ENCODE data around the gene STAM. TPM values are rescaled to one million over a fixed set of nuclear protein-coding genes. Genes with fewer than 3 reads are reported as not detected.

The STAM gene
- total RNA-seq, 4 donors from 2014 or later, result 13.2 to 21.4 (median 17.9) TPM

DNA sequence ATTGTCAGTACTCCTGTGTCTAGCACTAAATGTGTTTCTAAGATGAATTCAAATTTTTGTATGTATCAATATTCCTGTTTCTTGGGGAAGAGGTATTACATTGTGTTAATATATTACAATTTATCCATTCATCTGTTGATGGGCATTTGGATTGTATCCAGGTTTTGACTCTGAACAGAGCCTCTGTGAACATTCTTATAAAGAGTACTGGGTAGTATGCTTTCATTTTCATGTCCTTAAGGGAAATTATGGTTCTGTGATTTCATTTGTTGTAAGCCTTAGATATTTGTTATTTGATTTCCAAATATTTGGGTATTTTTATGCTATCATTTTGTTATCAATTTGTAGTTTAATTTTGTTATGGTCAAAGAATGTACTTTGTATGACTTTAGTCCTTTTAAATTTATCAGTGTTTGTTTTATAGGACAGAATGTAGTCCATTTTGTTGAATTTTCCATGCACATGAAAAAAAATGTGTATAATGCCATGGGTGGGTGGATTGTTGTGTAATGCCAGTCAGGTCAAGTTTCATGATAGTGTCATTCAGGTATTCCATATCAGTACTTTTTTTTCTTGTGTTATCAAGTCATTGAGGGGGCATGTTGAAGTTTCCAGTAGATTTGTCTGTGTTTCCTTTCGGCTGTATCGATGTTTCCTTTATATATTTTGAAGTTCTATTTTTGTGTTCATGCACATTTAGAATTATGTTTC lies 38.4 kb downstream of the STAM start:
- intact Hi-C loops (cut with DNase I; ENCODE audit: low total_unique reads), result no loop called here
- TF ChIP-seq, protein P1, sequence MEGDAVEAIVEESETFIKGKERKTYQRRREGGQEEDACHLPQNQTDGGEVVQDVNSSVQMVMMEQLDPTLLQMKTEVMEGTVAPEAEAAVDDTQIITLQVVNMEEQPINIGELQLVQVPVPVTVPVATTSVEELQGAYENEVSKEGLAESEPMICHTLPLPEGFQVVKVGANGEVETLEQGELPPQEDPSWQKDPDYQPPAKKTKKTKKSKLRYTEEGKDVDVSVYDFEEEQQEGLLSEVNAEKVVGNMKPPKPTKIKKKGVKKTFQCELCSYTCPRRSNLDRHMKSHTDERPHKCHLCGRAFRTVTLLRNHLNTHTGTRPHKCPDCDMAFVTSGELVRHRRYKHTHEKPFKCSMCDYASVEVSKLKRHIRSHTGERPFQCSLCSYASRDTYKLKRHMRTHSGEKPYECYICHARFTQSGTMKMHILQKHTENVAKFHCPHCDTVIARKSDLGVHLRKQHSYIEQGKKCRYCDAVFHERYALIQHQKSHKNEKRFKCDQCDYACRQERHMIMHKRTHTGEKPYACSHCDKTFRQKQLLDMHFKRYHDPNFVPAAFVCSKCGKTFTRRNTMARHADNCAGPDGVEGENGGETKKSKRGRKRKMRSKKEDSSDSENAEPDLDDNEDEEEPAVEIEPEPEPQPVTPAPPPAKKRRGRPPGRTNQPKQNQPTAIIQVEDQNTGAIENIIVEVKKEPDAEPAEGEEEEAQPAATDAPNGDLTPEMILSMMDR (IDR thresholded peaks at IDR 0.05), result no peak
- TF ChIP-seq POLR2A (IDR thresholded peaks at IDR 0.05), result no peak
- no peak for DNase-seq (ENCODE audit: low spot score in 2 of 2)
- H3K4me3 ChIP-seq (ENCODE audit: low read depth, poor library complexity, severe bottlenecking), result no peak overlapping the region
- WGBS, 2 donors, result 76 to 87% methylated on average over 2 of the region's 2 CpGs

DNA sequence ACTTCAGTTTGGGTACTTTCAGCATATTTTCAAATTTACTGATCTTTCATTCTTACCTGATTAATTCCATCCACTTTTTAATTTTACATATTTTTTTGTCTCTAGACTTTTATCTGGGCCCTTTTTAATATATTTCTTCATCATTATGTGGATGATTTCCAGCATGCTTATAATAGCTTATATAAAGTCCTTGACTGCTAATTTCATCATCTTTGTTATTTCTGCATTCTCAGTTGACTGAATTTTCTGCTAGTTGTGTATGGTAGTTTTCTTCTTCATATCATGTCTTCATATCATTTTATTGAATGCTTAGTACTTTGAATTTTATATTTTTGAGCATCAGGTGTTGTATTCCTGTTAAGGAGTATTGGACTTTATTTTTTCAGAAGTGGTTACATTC lies 39.6 kb downstream of the STAM start:
- intact Hi-C loops (cut with DNase I; ENCODE audit: low total_unique reads), result no loop called here
- no peak overlapping the region for H3K4me3 ChIP-seq (ENCODE audit: low read depth, poor library complexity, severe bottlenecking)
- TF ChIP-seq POLR2A (IDR thresholded peaks at IDR 0.05), result no peak
- TF ChIP-seq, protein P1 (IDR thresholded peaks at IDR 0.05), result no peak
- no peak for DNase-seq (ENCODE audit: low spot score in 2 of 2)

DNA sequence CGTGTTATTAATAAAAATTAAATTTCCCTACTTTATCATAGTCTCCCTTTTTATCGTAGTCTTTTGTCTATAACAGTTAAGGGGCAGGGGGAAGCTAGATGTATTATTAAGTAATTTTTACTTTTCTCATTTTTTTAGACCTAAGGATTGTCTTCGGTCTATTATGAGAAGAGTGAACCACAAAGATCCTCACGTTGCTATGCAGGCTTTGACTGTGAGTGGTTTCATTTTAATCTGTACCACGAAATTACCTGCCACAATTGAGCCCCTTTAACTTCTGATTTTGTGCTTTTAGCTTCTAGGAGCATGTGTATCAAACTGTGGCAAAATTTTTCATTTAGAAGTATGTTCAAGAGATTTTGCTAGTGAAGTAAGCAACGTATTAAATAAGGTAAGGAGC lies 40.6 kb downstream of the STAM start:
- 88 to 92% methylated on average over 6 of the region's 6 CpGs for WGBS, 2 donors
- DNase-seq (ENCODE audit: low spot score in 2 of 2), result no peak
- intact Hi-C loops (cut with DNase I; ENCODE audit: low total_unique reads), result no loop called here
- no peak overlapping the region for H3K4me3 ChIP-seq (ENCODE audit: low read depth, poor library complexity, severe bottlenecking)
- no peak for TF ChIP-seq POLR2A (IDR thresholded peaks at IDR 0.05)
- TF ChIP-seq, protein P1 (IDR thresholded peaks at IDR 0.05), result no peak

DNA sequence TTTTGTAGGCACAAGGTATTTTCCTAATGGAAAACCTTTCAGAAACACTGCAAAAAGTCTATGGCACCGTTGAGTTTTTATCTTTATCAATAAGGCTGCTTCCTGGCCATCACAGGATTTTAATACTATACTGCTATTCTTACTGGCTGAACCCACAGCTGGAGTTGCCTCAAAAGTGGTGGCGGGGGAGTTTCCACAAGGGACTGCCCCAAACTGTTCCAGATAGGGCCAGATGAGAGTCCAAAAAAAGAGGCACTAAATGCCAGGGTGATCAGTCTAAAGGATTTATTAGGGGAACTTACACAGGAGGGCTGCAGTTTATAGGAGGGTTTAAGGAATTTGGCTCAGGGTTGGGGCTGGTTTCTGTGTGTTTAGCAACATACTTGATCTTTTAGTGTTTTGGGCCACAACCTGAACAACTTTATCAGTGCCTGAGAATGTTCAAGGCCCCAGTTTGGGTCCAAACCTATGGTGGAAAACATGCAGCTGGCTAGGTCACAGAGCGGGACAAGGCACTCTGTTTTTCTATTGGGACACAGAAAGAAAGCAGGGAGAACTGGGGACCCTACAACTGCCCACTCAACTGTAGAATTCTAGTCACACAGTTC lies 41.4 kb downstream of the STAM start:
- WGBS, 2 donors, result 90 to 91% methylated on average over 3 of the region's 3 CpGs
- no peak overlapping the region for H3K4me3 ChIP-seq (ENCODE audit: low read depth, poor library complexity, severe bottlenecking)
- intact Hi-C loops (cut with DNase I; ENCODE audit: low total_unique reads), result no loop called here
- TF ChIP-seq, protein P1 (IDR thresholded peaks at IDR 0.05), result no peak
- TF ChIP-seq POLR2A (IDR thresholded peaks at IDR 0.05), result no peak
- no peak for DNase-seq (ENCODE audit: low spot score in 2 of 2)

DNA sequence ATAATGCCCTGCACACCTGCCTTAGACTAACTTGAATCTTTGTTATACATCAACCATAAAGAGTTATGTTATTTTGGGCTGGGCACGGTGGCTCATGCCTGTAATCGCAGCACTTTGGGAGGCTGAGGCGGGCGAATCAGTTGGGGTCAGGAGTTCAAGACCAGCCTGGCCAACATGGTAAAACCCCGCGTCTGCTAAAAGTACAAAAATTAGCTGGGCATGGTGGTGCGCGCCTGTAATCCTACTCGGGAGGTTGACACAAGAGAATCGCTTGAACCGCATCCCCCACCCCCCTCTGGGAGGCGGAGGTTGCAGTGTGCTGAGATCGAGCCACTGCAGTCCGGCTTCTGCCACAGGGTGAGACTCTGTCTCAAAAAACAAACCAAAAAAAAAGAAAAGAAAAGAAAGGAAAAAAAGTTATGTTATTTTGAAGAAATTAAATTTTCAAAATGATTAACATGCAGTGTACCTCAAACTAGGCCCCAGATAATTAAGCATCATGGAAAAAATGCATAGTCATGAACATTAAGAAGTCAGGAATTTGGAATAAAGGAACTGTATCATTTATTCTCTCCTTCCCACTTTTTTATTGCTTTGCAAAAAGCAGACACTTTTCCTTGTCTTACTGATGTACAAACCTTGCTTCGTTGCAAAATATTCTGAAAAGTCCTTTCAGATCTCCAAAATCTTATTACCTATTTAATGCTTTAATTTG lies 43.3 kb downstream of the STAM start:
- no peak for DNase-seq (ENCODE audit: low spot score in 2 of 2)
- WGBS, 2 donors, result 93 to 97% methylated on average over 15 of the region's 15 CpGs
- TF ChIP-seq, protein P1 (IDR thresholded peaks at IDR 0.05), result no peak
- no peak for TF ChIP-seq POLR2A (IDR thresholded peaks at IDR 0.05)
- intact Hi-C loops (cut with DNase I; ENCODE audit: low total_unique reads), result no loop called here
- H3K4me3 ChIP-seq (ENCODE audit: low read depth, poor library complexity, severe bottlenecking), result no peak overlapping the region
